OCI-LY7 (cell line): ENCODE data around the gene TOX4. TPM values are rescaled to one million over a fixed set of nuclear protein-coding genes. Genes with fewer than 3 reads are reported as not detected.

Experiments
- Bru-seq: library from RNA; stranded (reverse); fragments of 400-500 nt; gene quantifications from one replicate; lab custom pipeline; 2021; lab: Mats Ljungman, UMichigan
- BruChase-seq, 2 experiments: library from RNA; stranded (reverse); fragments of 400-500 nt; gene quantifications; one replicate each; lab custom pipeline; 2021; lab: Mats Ljungman, UMichigan
- BruUV-seq: library from RNA; stranded (reverse); fragments of 400-500 nt; replicated peaks from 2 replicates; lab custom pipeline; 2021; lab: Mats Ljungman, UMichigan
- CTCF ChIA-PET: fragments of 300-600 bp; sonication (Branson Sonifier 250); formaldehyde crosslinking; loops from one replicate; lab custom pipeline; 2022; ENCODE audit warnings: antibody characterized with exemption; ENCODE audit not compliant: unreplicated experiment; lab: Charles Lee
- POLR2A ChIA-PET: fragments of 300-600 bp; sonication (Branson Sonifier 250); formaldehyde crosslinking; loops from one replicate; lab custom pipeline; 2022; ENCODE audit warnings: antibody characterized with exemption; lab: Charles Lee
- DNase-seq: peaks from one replicate; pipeline ENCODE4 v3.0.0-alpha.2; 2015; ENCODE audit warnings: low spot score
- H2AFZ ChIP-seq: fragments of 200-600 bp; sonication (generic), shearing (Covaris generic); 2 replicates; pipeline ENCODE4 v1.6.1; 2014; ENCODE audit warnings: mild to moderate bottlenecking, antibody characterized with exemption, low read length, moderate library complexity
- H3K27ac ChIP-seq: fragments of 200-600 bp; sonication (generic); 2 replicates; pipeline ENCODE4 v1.5.1; 2014; ENCODE audit warnings: mixed run types, low read depth, mild to moderate bottlenecking, moderate library complexity, low read length, inconsistent platforms; ENCODE audit not compliant: poor library complexity, severe bottlenecking
- H3K36me3 ChIP-seq: fragments of 200-600 bp; sonication (generic); 2 replicates; pipeline ENCODE4 v1.6.1; 2014; ENCODE audit warnings: mild to moderate bottlenecking, antibody characterized with exemption, low read length, moderate library complexity, mixed read lengths; ENCODE audit not compliant: insufficient read depth
- H3K4me1 ChIP-seq: fragments of 200-600 bp; sonication (generic); 2 replicates; pipeline ENCODE4 v1.5.1; 2014; ENCODE audit warnings: mild to moderate bottlenecking, low read length; ENCODE audit not compliant: insufficient read depth, poor library complexity, severe bottlenecking
- H3K4me2 ChIP-seq: fragments of 200-600 bp; sonication (generic); 2 replicates; pipeline ENCODE4 v1.6.1; 2014; ENCODE audit warnings: mild to moderate bottlenecking, low read length
- H3K4me3 ChIP-seq: fragments of 200-600 bp; sonication (generic); 2 replicates; pipeline ENCODE4 v1.5.1; 2014; ENCODE audit warnings: mild to moderate bottlenecking, low read depth, low read length; ENCODE audit not compliant: poor library complexity, severe bottlenecking
- H3K79me2 ChIP-seq: fragments of 200-600 bp; sonication (generic); 2 replicates; pipeline ENCODE4 v1.6.1; 2016; ENCODE audit warnings: low read depth, mild to moderate bottlenecking, low read length, moderate library complexity, mixed read lengths; ENCODE audit not compliant: insufficient read depth
- H3K9me2 ChIP-seq: fragments of 200-600 bp; sonication (generic); 2 replicates; pipeline ENCODE4 v1.6.1; 2016; ENCODE audit warnings: mild to moderate bottlenecking, low read length, mixed read lengths; ENCODE audit not compliant: insufficient read depth
- H3K9me3 ChIP-seq: fragments of 200-600 bp; sonication (generic); 2 replicates; pipeline ENCODE4 v1.6.1; 2014; ENCODE audit warnings: mild to moderate bottlenecking, mixed run types, low read length, mixed read lengths
- H4K20me1 ChIP-seq: fragments of 200-600 bp; sonication (generic); 2 replicates; pipeline ENCODE4 v1.6.1; 2014; ENCODE audit warnings: mild to moderate bottlenecking, antibody characterized with exemption, low read length, moderate library complexity, mixed read lengths; ENCODE audit not compliant: insufficient read depth
- CTCF ChIP-seq: fragments of 200-600 bp; sonication (generic); conservative IDR thresholded peaks from 2 replicates; pipeline ENCODE4 v1.5.1; 2014; ENCODE audit warnings: mild to moderate bottlenecking, antibody characterized with exemption, low read length, moderate library complexity, mixed read lengths
- EZH2phosphoT487 ChIP-seq: fragments of 200-600 bp; sonication (generic); IDR thresholded peaks from 2 replicates; pipeline ENCODE4 v1.6.1; 2018; ENCODE audit warnings: low read depth, borderline replicate concordance, mild to moderate bottlenecking, mixed run types, antibody characterized with exemption, low read length, moderate library complexity, mixed read lengths
- intact Hi-C: fragments of 100-400 bp; cut with micrococcal nuclease; formaldehyde crosslinking; loops from one replicate; pipeline ENCODE4 v1.10.0; 2022; ENCODE audit not compliant: unreplicated experiment
- long read RNA-seq: library from polyadenylated mRNA; stranded (forward); transcript quantifications from one replicate; pipeline ENCODE4 v2.0.0, GENCODE V29; 2022
- total RNA-seq, 2 experiments: library from RNA; depleted of rRNA in 1 of 2; stranded (reverse); fragments of >200 nt in 1 of 2; shearing (Covaris generic) in 1 of 2; gene quantifications; 2 replicates each; pipeline ENCODE4 v1.2.3, GENCODE V29; 2014 to 2022

The TOX4 gene
- total RNA-seq (2014; rRNA removed; shearing (Covaris generic)) (17.6 and 26.1 TPM in 2 replicates), total RNA-seq (2022) (56.2 and 65.4 TPM in 2 replicates), Bru-seq, nascent RNA (percentile 74 among the genes with signal in this experiment), BruChase-seq, experiment 1, labeled RNA remaining after a 6-hour chase (percentile 76 among the genes with signal in this experiment), BruChase-seq, experiment 2, labeled RNA remaining after a 2-hour chase (percentile 88 among the genes with signal in this experiment)
- long read RNA-seq, full-length matches to known transcripts = 50 of 73 reads
- long read RNA-seq, partial matches to known transcripts = 19 of 73 reads
- long read RNA-seq, other reads (novel, unspliced or antisense) = 4 of 73 reads

DNA sequence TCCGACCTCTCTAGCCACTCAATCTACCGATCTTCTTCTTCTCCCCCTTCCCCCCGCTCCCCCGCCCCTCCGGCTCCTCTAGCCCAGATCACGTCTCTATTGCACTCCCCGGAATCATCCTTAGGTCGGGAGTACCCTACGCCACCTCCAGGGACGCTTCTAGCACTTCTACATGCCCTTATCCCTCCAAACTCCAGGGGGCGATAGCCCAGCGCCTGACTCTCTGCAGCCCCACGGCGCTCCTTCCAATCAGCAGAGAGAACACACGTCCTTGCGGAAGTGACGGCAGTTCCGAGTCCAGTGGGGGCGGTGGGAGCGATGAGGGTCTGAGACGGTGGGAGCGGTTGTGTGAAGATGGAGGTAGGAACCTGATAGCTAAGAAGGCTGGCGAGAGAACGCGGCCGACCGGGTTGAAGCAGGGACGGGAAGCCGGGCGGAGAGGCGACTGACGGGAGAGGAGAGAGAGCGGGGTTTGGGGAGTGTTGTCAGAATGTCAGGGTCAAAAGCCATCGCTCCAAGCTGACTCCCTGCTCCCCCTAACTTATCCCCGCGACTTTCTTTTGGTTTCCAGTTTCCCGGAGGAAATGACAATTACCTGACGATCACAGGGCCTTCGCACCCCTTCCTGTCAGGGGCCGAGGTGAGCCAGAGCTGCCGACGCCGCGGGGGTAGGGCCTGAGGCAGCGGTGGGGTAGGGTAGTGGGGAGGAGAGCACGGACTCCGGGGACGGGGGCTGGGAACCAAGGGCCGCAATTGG is at the start of gene TOX4, which contains the start of gene RAB2B:
Gene TOX4 (plus strand): TSS at position 271 of the 757 bp plus-strand sequence. CDS start 84 bp downstream, at position 355.
Gene RAB2B (minus strand): TSS at position 35 of the 757 bp plus-strand sequence. CDS start 87 bp downstream, outside the sequence.
- TF ChIP-seq CTCF (peak; percentile 89), EZH2phosphoT487 (no peak)
- Histone ChIP-seq H3K4me3 (peak within 1 kb of the TSS; percentile 93), H3K27ac (peak within 1 kb of the TSS; percentile 58), H3K4me1 (peaks cover 16% of the 10 kb centered on the region), H4K20me1 (no peaks in the 10 kb centered on the region), H3K9me2 (no peaks in the 10 kb centered on the region), H3K36me3 (peaks cover 33% of the 10 kb centered on the region), H3K9me3 (no peaks in the 10 kb centered on the region), H3K79me2 (peaks cover 43% of the 10 kb centered on the region), H2AFZ (peak within 1 kb of the TSS; percentile 84), H3K4me2 (peak within 1 kb of the TSS; percentile 98)
- CTCF ChIA-PET = interaction anchor here (0.6 to 0.7 kb wide), 2 partner anchors 97 to 376 kb away, joined by 4 to 12 read pairs; no protein-coding TSS in a partner anchor
- POLR2A ChIA-PET = interaction anchor here (0.6 to 3.8 kb wide), 8 partner anchors 10 to 1642 kb away, joined by 3 to 31 read pairs (median 4); partner anchors contain the start of gene CHD8
- DNase-seq = peak; percentile 98
- intact Hi-C loops = loop anchor here (1.0 kb wide), 2 partner anchors 21 to 93 kb away; partner anchors contain the start of genes CHD8 and SUPT16H
- BruUV-seq = no TSS peak

DNA sequence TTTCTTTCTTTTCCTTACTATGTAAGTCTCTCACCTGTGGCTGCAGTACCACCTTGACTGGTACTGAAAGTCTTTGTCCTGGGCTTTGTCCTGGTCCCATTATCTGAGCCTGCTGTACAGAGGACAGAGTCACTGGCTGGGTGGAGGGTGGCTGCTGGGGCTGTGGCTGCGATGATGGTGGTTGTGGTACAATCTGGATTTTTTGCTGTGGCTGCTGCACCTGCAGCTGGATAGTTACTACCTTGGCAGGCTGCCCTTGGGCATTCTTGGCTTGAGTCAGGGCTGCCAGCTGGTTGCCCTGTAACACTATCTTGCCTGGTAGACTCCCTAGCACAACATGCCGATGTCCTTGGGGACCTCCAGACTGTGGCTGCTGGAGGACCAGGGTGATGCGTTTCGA is 48.1 kb upstream of the TOX4 start:
- Histone ChIP-seq H3K4me2 (no peak overlapping the region), H3K27ac (no peak overlapping the region), H3K9me2 (no peaks in the 10 kb centered on the region), H2AFZ (no peak overlapping the region), H3K79me2 (peaks cover 26% of the 10 kb centered on the region), H3K9me3 (no peaks in the 10 kb centered on the region), H3K4me1 (no peaks in the 10 kb centered on the region), H3K36me3 (peaks cover 94% of the 10 kb centered on the region), H4K20me1 (peaks cover 10% of the 10 kb centered on the region), H3K4me3 (no peak overlapping the region)
- no TSS peak for BruUV-seq
- CTCF ChIA-PET = no interaction called here
- intact Hi-C loops = no loop called here
- DNase-seq = no peak
- POLR2A ChIA-PET = no interaction called here
- TF ChIP-seq EZH2phosphoT487 (no peak), CTCF (no peak)
